SK-N-SH (cell line): ENCODE data around the gene CPT1B. TPM values are rescaled to one million over a fixed set of nuclear protein-coding genes. Genes with fewer than 3 reads are reported as not detected.

Source experiments
- CTCF ChIA-PET: fragments of 300-600, 350-600 bp; formaldehyde crosslinking; extraction: SDS; loops from one replicate; lab custom pipeline; 2021; lab: Yijun Ruan, JAX
- POLR2A ChIA-PET: fragments of 350-600 bp; sonication (Branson Sonifier 250); formaldehyde crosslinking; extraction: SDS; loops from one replicate; lab custom pipeline; 2020; ENCODE audit warnings: antibody characterized with exemption, inconsistent platforms; lab: Yijun Ruan, JAX
- DNase-seq: peaks from one replicate; pipeline ENCODE4 v3.0.0; 2012
- H2AFZ ChIP-seq: fragments of 200-600 bp; sonication (generic); 2 replicates; pipeline ENCODE4 v1.8.1; 2016; ENCODE audit warnings: antibody characterized with exemption, mild to moderate bottlenecking, low read depth
- H3F3A ChIP-seq: fragments of 200-600 bp; sonication (generic); replicated peaks from 2 replicates; pipeline ENCODE3; 2016; ENCODE audit warnings: antibody characterized with exemption, mild to moderate bottlenecking; ENCODE audit not compliant: insufficient read depth
- H3K27ac ChIP-seq, 2 experiments: fragments of 200-500 bp in 1 of 2; fragments of 200-600 bp in 1 of 2; sonication (Bioruptor generic) in 1 of 2; sonication (generic), shearing (Covaris generic) in 1 of 2; 2 replicates each; pipeline versions ENCODE4 v1.5.1 to v1.6.1; 2014 to 2016; ENCODE audit warnings: low read depth in 2 of 2, inconsistent platforms in 1 of 2, low read length in 1 of 2, mild to moderate bottlenecking in 1 of 2, mixed read lengths in 1 of 2
- H3K27me3 ChIP-seq: fragments of 200-600 bp; sonication (generic), shearing (Covaris generic); 2 replicates; pipeline ENCODE4 v1.6.1; 2016; ENCODE audit warnings: mixed run types; ENCODE audit not compliant: insufficient read depth
- H3K36me3 ChIP-seq, 2 experiments: fragments of 200-500 bp in 1 of 2; fragments of 200-600 bp in 1 of 2; sonication (Bioruptor generic) in 1 of 2; sonication (generic) in 1 of 2; replicated peaks in 1 of 2; 2 replicates each; pipeline versions ENCODE3 to v1.5.1; 2014 to 2016; ENCODE audit warnings: low read length in 1 of 2, mild to moderate bottlenecking in 1 of 2; ENCODE audit not compliant: insufficient read depth in 2 of 2, control insufficient read depth in 1 of 2
- H3K4me1 ChIP-seq, 2 experiments: fragments of 200-500 bp in 1 of 2; fragments of 200-600 bp in 1 of 2; sonication (Bioruptor generic) in 1 of 2; sonication (generic), shearing (Covaris generic) in 1 of 2; 2 replicates each; pipeline versions ENCODE4 v1.5.1 to v1.6.1; 2014 to 2016; ENCODE audit warnings: low read depth in 1 of 2, low read length in 1 of 2, mixed run types in 1 of 2; ENCODE audit not compliant: insufficient read depth in 2 of 2, control insufficient read depth in 1 of 2
- H3K4me2 ChIP-seq: fragments of 200-600 bp; sonication (generic), shearing (Covaris generic); 2 replicates; pipeline ENCODE4 v1.6.1; 2017; ENCODE audit warnings: mixed run types
- H3K4me3 ChIP-seq, 2 experiments: fragments of 200-500 bp in 1 of 2; fragments of 200-600 bp in 1 of 2; sonication (Bioruptor generic) in 1 of 2; sonication (generic), shearing (Covaris generic) in 1 of 2; 2 replicates each; pipeline versions ENCODE4 v1.5.1 to v1.8.1; 2014 to 2016; ENCODE audit warnings: low read depth in 2 of 2, inconsistent platforms in 1 of 2, low read length in 1 of 2, mild to moderate bottlenecking in 1 of 2, mixed read lengths in 1 of 2, moderate library complexity in 1 of 2
- H3K79me2 ChIP-seq: fragments of 200-600 bp; sonication (generic); 2 replicates; pipeline ENCODE4 v1.8.1; 2017; ENCODE audit warnings: mild to moderate bottlenecking; ENCODE audit not compliant: insufficient read depth
- H3K9ac ChIP-seq: fragments of 200-600 bp; sonication (generic); 2 replicates; pipeline ENCODE4 v1.6.1; 2017; ENCODE audit warnings: mixed run types
- H3K9me2 ChIP-seq: fragments of 200-600 bp; sonication (generic); 2 replicates; pipeline ENCODE4 v1.6.1; 2017; ENCODE audit warnings: mixed run types
- H3K9me3 ChIP-seq: fragments of 200-600 bp; sonication (generic); 2 replicates; pipeline ENCODE4 v1.6.1; 2017; ENCODE audit warnings: mixed run types, mild to moderate bottlenecking, moderate library complexity
- H4K20me1 ChIP-seq: fragments of 200-600 bp; sonication (generic); 2 replicates; pipeline ENCODE4 v1.6.1; 2017; ENCODE audit warnings: mild to moderate bottlenecking, mixed run types; ENCODE audit not compliant: insufficient read depth
- CHD2 ChIP-seq: fragments of 150-350 bp; IDR thresholded peaks from 2 replicates; pipeline ENCODE4 v1.6.1; 2018; ENCODE audit warnings: low read length; ENCODE audit not compliant: partially characterized antibody
- CTCF ChIP-seq: fragments of 200-600 bp; sonication (generic); IDR thresholded peaks from 2 replicates; pipeline ENCODE4 v1.6.1; 2017; ENCODE audit warnings: antibody characterized with exemption, mild to moderate bottlenecking, moderate library complexity
- ELF1 ChIP-seq: IDR thresholded peaks from 2 replicates; pipeline ENCODE4 v1.4.0; 2012
- GABPA ChIP-seq: IDR thresholded peaks from 2 replicates; pipeline ENCODE4 v1.4.0; 2012; ENCODE audit warnings: low read depth, mild to moderate bottlenecking
- IRF3 ChIP-seq: fragments of 150-350 bp; IDR thresholded peaks from 2 replicates; pipeline ENCODE4 v1.6.1; 2016; ENCODE audit warnings: mild to moderate bottlenecking, low read depth, low read length
- MEF2A ChIP-seq: IDR thresholded peaks from 2 replicates; pipeline ENCODE4 v1.4.0; 2012; ENCODE audit warnings: low read depth, borderline replicate concordance
- MXI1 ChIP-seq: IDR thresholded peaks from 2 replicates; pipeline ENCODE4 v1.6.1; 2012; ENCODE audit warnings: mild to moderate bottlenecking, low read depth, low read length, improper control_type of control experiment
- NRF1 ChIP-seq: IDR thresholded peaks from 2 replicates; pipeline ENCODE4 v1.6.1; 2012; ENCODE audit warnings: low read depth, mild to moderate bottlenecking, low read length
- POLR2AphosphoS5 ChIP-seq: IDR thresholded peaks from 2 replicates; pipeline ENCODE4 v1.6.1; 2012; ENCODE audit warnings: low read depth, low read length
- TCF12 ChIP-seq: IDR thresholded peaks from 2 replicates; pipeline ENCODE4 v1.4.0; 2012
- USF1 ChIP-seq: IDR thresholded peaks from 2 replicates; pipeline ENCODE4 v1.4.0; 2012; ENCODE audit warnings: low read depth, borderline replicate concordance
- YY1 ChIP-seq: IDR thresholded peaks from 2 replicates; pipeline ENCODE4 v1.4.0; 2012; ENCODE audit warnings: low read depth, mild to moderate bottlenecking
- WGBS: methylation state at CpG from one replicate; pipeline ENCODE4 v1.1.6; 2017; ENCODE audit warnings: low lambda C conversion rate; 5-methylcytosine and 5-hydroxymethylcytosine counted together
- polyA plus RNA-seq, 3 experiments: library from polyadenylated mRNA; depleted of rRNA; stranded (reverse); fragments of >200 nt; gene quantifications; 2 replicates each; pipeline ENCODE4 v1.2.3, GENCODE V29; 2012

Gene CPT1B
- polyA plus RNA-seq, 1 of the 3 experiments (the other 2 are of a cell fraction), result 33.2 TPM

GRCh38 chr22:50582493-50583293 lies 4.5 kb upstream of the CPT1B start, which contains the start of gene CHKB:
Gene CHKB (minus strand): TSS chr22:50582849. CDS start chr22:50582781, 68 bp downstream.
- no peaks in the 10 kb centered on the region for H3K27me3 ChIP-seq
- WGBS, result 0% methylated on average over 10 of the region's 96 CpGs
- POLR2A ChIA-PET, result interaction anchor here (0.5 to 2.3 kb wide), 6 partner anchors 11 to 109 kb away, joined by 3 to 10 read pairs (median 4); partner anchors contain the start of gene SCO2

More at GRCh38 chr22:50582493-50583293, 4.5 kb upstream of the CPT1B start, which contains the start of gene CHKB:
- H3K9me2 ChIP-seq, result no peaks in the 10 kb centered on the region
- DNase-seq, result peak; percentile 99
- CTCF ChIA-PET, result interaction anchor here (1.0 to 9.0 kb wide), 5 partner anchors 10 to 57 kb away, joined by 3 to 73 read pairs (median 6); partner anchors contain the start of genes SCO2 and SYCE3
- peaks cover 0 to 14% of the 10 kb centered on the region in 2 experiments; a peak in 1 of 4 replicates for H3K4me1 ChIP-seq
- H3K27ac ChIP-seq, result peak within 1 kb of the TSS; percentile 83 to 96; a peak in 3 of 4 replicates
- TF ChIP-seq CTCF, result no peak
- TF ChIP-seq GABPA, result peak; percentile 65
- TF ChIP-seq TCF12, result no peak
- peak; percentile 2 for TF ChIP-seq CHD2
- TF ChIP-seq MXI1, result peak; percentile 64; the same call in 1 of the 2 replicates
- peak; percentile 42; the same call in 1 of the 2 replicates for TF ChIP-seq IRF3
- TF ChIP-seq NRF1, result peak; percentile 91
- no peak for TF ChIP-seq MEF2A
- TF ChIP-seq YY1, result peak; percentile 83
- TF ChIP-seq USF1, result no peak
- peak; percentile 33; the same call in 1 of the 2 replicates for TF ChIP-seq ELF1
- TF ChIP-seq POLR2AphosphoS5, result peak; percentile 72; the same call in 1 of the 2 replicates
- peak within 1 kb of the TSS; percentile 96 for H3K9ac ChIP-seq
- no peaks in the 10 kb centered on the region for H4K20me1 ChIP-seq
- H3K4me3 ChIP-seq, result peak within 1 kb of the TSS; percentile 89 to 94
- H3F3A ChIP-seq, result no peaks in the 10 kb centered on the region
- H3K9me3 ChIP-seq, result no peaks in the 10 kb centered on the region
- peak within 1 kb of the TSS; percentile 84; the same call in 1 of the 2 replicates for H2AFZ ChIP-seq
- H3K4me2 ChIP-seq, result peak within 1 kb of the TSS; percentile 90
- peaks cover 0 to 22% of the 10 kb centered on the region in 2 experiments for H3K36me3 ChIP-seq
- peaks cover 24% of the 10 kb centered on the region; the same call in 1 of the 2 replicates for H3K79me2 ChIP-seq
